ENCODE data around the gene FBXL5. TPM values are rescaled to one million over a fixed set of nuclear protein-coding genes. Genes with fewer than 3 reads are reported as not detected.

The FBXL5 gene
- total and polyA plus RNA-seq, 9 of the 15 experiments (the other 6 are each of a cell fraction or from before 2014, with no cell fraction given): 6.0 to 35.2 (median 22.1) TPM

DNA sequence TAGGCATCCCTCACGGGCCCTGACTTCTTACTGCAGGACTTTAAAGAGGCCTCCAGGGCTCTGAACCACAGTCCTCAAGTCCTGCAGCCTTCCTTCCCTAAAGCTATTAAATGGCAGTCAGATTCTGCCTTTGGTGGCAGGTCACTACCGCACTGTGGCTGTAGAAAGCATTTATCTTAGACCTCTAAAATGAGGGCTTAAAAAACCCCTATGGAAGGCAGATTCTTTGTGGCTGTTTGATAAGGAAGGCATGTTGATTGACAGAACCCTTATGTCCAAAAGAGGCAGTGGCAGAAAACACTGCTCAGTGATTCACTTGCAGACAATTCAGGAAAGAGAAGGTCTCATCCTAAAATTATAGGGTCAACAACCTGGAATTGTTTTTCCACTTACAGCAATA is 79.2 kb downstream of the FBXL5 start (continued):
- TF ChIP-seq TEAD4 (IDR thresholded peaks at IDR 0.05; ENCODE audit: low read length): peak; percentile 22; the same call in 1 of the 2 replicates
- TF ChIP-seq TEAD4 (CRISPR knock-in tag; IDR thresholded peaks at IDR 0.05; ENCODE audit: borderline replicate concordance): no peak
- no peak for TF ChIP-seq ZSCAN32 (CRISPR knock-in tag; IDR thresholded peaks at IDR 0.05)
- no peak for TF ChIP-seq SMC3 (conservative IDR thresholded peaks at IDR 0.05; ENCODE audit: insufficient read depth, low read depth, low read length)
- 0 out of 4 replicates have a peak, but pooled peaks of 1 of the 2 experiments have one; percentile 28 for TF ChIP-seq SRF (CRISPR knock-in tag; IDR thresholded peaks at IDR 0.05)
- no peak for TF ChIP-seq ILK (tag; IDR thresholded peaks at IDR 0.05; ENCODE audit: borderline replicate concordance, low read depth)
- peak; percentile 60; the same call in 1 of the 2 replicates for TF ChIP-seq ZNF766 (CRISPR knock-in tag; conservative IDR thresholded peaks at IDR 0.05)
- peak; percentile 61 for TF ChIP-seq MEIS2 (IDR thresholded peaks at IDR 0.05; ENCODE audit: partially characterized antibody)
- no peak for TF ChIP-seq ZNF274 (IDR thresholded peaks at IDR 0.05; ENCODE audit: borderline replicate concordance, low read depth, low read length)
- TF ChIP-seq, protein P1, sequence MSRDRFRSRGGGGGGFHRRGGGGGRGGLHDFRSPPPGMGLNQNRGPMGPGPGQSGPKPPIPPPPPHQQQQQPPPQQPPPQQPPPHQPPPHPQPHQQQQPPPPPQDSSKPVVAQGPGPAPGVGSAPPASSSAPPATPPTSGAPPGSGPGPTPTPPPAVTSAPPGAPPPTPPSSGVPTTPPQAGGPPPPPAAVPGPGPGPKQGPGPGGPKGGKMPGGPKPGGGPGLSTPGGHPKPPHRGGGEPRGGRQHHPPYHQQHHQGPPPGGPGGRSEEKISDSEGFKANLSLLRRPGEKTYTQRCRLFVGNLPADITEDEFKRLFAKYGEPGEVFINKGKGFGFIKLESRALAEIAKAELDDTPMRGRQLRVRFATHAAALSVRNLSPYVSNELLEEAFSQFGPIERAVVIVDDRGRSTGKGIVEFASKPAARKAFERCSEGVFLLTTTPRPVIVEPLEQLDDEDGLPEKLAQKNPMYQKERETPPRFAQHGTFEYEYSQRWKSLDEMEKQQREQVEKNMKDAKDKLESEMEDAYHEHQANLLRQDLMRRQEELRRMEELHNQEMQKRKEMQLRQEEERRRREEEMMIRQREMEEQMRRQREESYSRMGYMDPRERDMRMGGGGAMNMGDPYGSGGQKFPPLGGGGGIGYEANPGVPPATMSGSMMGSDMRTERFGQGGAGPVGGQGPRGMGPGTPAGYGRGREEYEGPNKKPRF (IDR thresholded peaks at IDR 0.05; ENCODE audit: low read depth, low read length): no peak
- TF ChIP-seq, protein P2, sequence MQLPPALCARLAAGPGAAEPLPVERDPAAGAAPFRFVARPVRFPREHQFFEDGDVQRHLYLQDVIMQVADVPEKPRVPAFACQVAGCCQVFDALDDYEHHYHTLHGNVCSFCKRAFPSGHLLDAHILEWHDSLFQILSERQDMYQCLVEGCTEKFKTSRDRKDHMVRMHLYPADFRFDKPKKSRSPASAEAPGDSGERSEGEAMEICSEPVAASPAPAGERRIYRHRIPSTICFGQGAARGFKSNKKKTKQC (CRISPR knock-in tag; IDR thresholded peaks at IDR 0.05): no peak
- TF ChIP-seq CBX3 (IDR thresholded peaks at IDR 0.05; ENCODE audit: borderline replicate concordance in 1 of 2, low read length in 2 of 2): no peak
- 0 out of 2 replicates have a peak, but pooled peaks have one; percentile 7 for TF ChIP-seq CBFA2T3 (IDR thresholded peaks at IDR 0.05)
